Measurements from ENCODE around the gene PYDC2. TPM values are rescaled to one million over a fixed set of nuclear protein-coding genes. Genes with fewer than 3 reads are reported as not detected.
"Not testable (repeated sequence)": the region's sequence is repeated elsewhere in the genome, so short reads cannot be mapped to it uniquely, and the experiment has no call there.

Gene PYDC2
- total RNA-seq, 2 experiments from 2014 or later: not detected

- Mint-ChIP-seq H3K9me3 (no peaks in the 10 kb centered on the region), H3K36me3 (ENCODE audit: low read depth) (no peaks in the 10 kb centered on the region), H3K4me3 (no peak overlapping the region), H3K27me3 (no peaks in the 10 kb centered on the region), H3K4me1 (ENCODE audit: low read depth) (no peaks in the 10 kb centered on the region), H3K27ac (no peak overlapping the region)
- no peak for DNase-seq
- Histone ChIP-seq H3K27ac (ENCODE audit: low read depth in 1 of 2, low read length in 2 of 2) (no peak overlapping the region), H3K4me1 (ENCODE audit: insufficient read depth, low read length) (no peaks in the 10 kb centered on the region), H3K9me3 (ENCODE audit: control insufficient read depth in 1 of 2, insufficient read depth in 1 of 2, low read length in 2 of 2) (peaks cover 0 to 3% of the 10 kb centered on the region in 2 experiments), H3K27me3 (ENCODE audit: control insufficient read depth in 1 of 2, insufficient read depth in 2 of 2, low read length in 2 of 2) (no peaks in the 10 kb centered on the region), H3K4me3 (ENCODE audit: low read length) (no peak overlapping the region), H3K36me3 (ENCODE audit: insufficient read depth, low read length) (no peaks in the 10 kb centered on the region)
- intact Hi-C loops (cut with DNase I, micrococcal nuclease): no loop called here
- ATAC-seq (ENCODE audit: poor library complexity): no peak
- no peak for TF ChIP-seq CTCF (IDR thresholded peaks at IDR 0.05)
- ChIA-PET POLR2A (no interaction called here), CTCF (no interaction called here)
Measured at GRCh38 chr3:191470545-191470944, 9.6 kb downstream of the PYDC2 start.

- Mint-ChIP-seq H3K4me3 (no peak overlapping the region), H3K27ac (no peak overlapping the region), H3K4me1 (ENCODE audit: low read depth) (no peaks in the 10 kb centered on the region), H3K36me3 (ENCODE audit: low read depth) (no peaks in the 10 kb centered on the region), H3K27me3 (no peaks in the 10 kb centered on the region), H3K9me3 (no peaks in the 10 kb centered on the region)
- H3K36me3 ChIP-seq (ENCODE audit: insufficient read depth, low read length): no peaks in the 10 kb centered on the region
- peaks cover 0 to 3% of the 10 kb centered on the region in 2 experiments for H3K9me3 ChIP-seq (ENCODE audit: control insufficient read depth in 1 of 2, insufficient read depth in 1 of 2, low read length in 2 of 2)
- no peak for DNase-seq
- no peaks in the 10 kb centered on the region for H3K27me3 ChIP-seq (ENCODE audit: control insufficient read depth in 1 of 2, insufficient read depth in 2 of 2, low read length in 2 of 2)
- POLR2A ChIA-PET: no interaction called here
- CTCF ChIA-PET: no interaction called here
- intact Hi-C loops (cut with DNase I, micrococcal nuclease): no loop called here
- H3K4me1 ChIP-seq (ENCODE audit: insufficient read depth, low read length): no peaks in the 10 kb centered on the region
- TF ChIP-seq CTCF (IDR thresholded peaks at IDR 0.05): no peak
- H3K27ac ChIP-seq (ENCODE audit: low read depth in 1 of 2, low read length in 2 of 2): no peak overlapping the region
- ATAC-seq (ENCODE audit: poor library complexity): no peak
- no peak overlapping the region for H3K4me3 ChIP-seq (ENCODE audit: low read length)
Measured at GRCh38 chr3:191473661-191474198, 12.8 kb downstream of the PYDC2 start.

DNA sequence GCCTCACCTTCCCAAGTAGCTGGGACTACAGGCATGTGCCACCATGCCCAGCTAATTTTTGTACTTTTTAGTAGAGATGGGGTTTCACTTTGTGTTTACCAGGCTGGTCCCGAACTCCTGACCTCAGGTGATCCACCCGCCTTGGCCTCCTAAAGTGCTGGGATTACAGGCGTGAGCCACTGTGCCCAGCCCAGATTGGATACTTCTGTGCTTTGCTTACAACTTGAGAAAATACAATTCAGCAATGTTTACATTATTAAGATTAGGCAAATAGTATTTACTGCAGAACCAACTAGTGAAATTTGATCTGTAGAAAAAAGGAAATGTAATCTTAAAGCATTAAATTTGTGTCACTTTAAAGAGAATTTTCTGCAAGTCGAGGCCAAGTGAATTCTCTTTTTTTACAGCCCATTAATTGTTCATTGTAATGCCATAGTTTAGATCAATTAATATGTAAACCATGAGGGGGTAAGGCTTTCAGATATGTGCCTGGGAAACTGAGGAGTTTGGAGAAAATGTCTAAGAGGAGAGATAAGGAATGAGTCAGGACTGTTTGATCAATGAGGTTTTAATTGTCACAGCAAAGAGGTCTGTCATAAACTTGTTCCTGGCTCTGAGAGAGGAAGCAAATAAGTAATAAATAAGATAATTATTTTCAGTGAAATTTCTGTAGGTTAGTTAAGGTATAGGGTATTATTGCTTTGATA is 15.3 kb downstream of the PYDC2 start:
- H3K9me3 ChIP-seq (ENCODE audit: control insufficient read depth in 1 of 2, insufficient read depth in 1 of 2, low read length in 2 of 2): peaks cover 0 to 8% of the 10 kb centered on the region in 2 experiments
- no peaks in the 10 kb centered on the region for H3K27me3 Mint-ChIP-seq
- no peaks in the 10 kb centered on the region for H3K4me1 ChIP-seq (ENCODE audit: insufficient read depth, low read length)
- H3K27ac ChIP-seq (ENCODE audit: low read depth in 1 of 2, low read length in 2 of 2): no peak overlapping the region
- intact Hi-C loops (cut with DNase I, micrococcal nuclease): no loop called here
- no peak overlapping the region for H3K4me3 Mint-ChIP-seq
- TF ChIP-seq CTCF (IDR thresholded peaks at IDR 0.05): no peak
- H3K4me1 Mint-ChIP-seq (ENCODE audit: low read depth): no peaks in the 10 kb centered on the region
- no peak overlapping the region for H3K27ac Mint-ChIP-seq
- H3K4me3 ChIP-seq (ENCODE audit: low read length): no peak overlapping the region
- ChIA-PET POLR2A (no interaction called here), CTCF (no interaction called here)
- H3K9me3 Mint-ChIP-seq: no peaks in the 10 kb centered on the region
- ATAC-seq (ENCODE audit: poor library complexity): no peak
- no peak for DNase-seq
- no peaks in the 10 kb centered on the region for H3K36me3 Mint-ChIP-seq (ENCODE audit: low read depth)
- H3K27me3 ChIP-seq (ENCODE audit: control insufficient read depth in 1 of 2, insufficient read depth in 2 of 2, low read length in 2 of 2): no peaks in the 10 kb centered on the region
- H3K36me3 ChIP-seq (ENCODE audit: insufficient read depth, low read length): no peaks in the 10 kb centered on the region

DNA sequence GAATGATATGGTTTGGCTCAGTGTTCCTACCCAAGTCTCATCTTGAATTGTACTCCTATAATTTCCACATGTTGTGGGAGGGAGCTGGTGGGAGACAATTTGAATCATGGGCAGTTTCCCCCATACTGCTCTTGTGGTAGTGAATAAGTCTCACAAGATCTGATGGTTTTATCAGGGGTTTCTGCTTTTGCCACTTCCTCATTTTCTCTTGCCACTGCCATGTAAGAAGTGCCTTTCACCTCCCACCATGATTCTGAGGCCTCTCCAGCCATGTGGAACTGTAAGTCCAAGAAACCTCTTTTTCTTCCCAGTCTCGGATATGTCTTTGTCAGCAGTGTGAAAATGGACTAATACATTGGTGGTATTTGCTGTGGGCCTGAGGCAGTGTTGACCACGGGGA is 23.0 kb downstream of the PYDC2 start:
- H3K36me3 ChIP-seq (ENCODE audit: insufficient read depth, low read length); H3K27ac Mint-ChIP-seq; DNase-seq; POLR2A ChIA-PET; H3K36me3 Mint-ChIP-seq (ENCODE audit: low read depth); H3K9me3 Mint-ChIP-seq; H3K4me1 Mint-ChIP-seq (ENCODE audit: low read depth); H3K27me3 Mint-ChIP-seq; intact Hi-C loops (cut with DNase I, micrococcal nuclease); H3K27me3 ChIP-seq (ENCODE audit: control insufficient read depth in 1 of 2, insufficient read depth in 2 of 2, low read length in 2 of 2); H3K4me3 Mint-ChIP-seq; H3K9me3 ChIP-seq (ENCODE audit: control insufficient read depth in 1 of 2, insufficient read depth in 1 of 2, low read length in 2 of 2); H3K27ac ChIP-seq (ENCODE audit: low read depth in 1 of 2, low read length in 2 of 2); H3K4me3 ChIP-seq (ENCODE audit: low read length); ATAC-seq (ENCODE audit: poor library complexity); H3K4me1 ChIP-seq (ENCODE audit: insufficient read depth, low read length); CTCF ChIA-PET: not testable (repeated sequence)
